Measurements from ENCODE around the gene PRMT7.

The PRMT7 gene

GRCh38 chr16:68377667-68378393 is 67.0 kb downstream of the PRMT7 start:
- peak in 1 of 2 donors; percentile 22 for DNase-seq

GRCh38 chr16:68378436-68379415 is 67.9 kb downstream of the PRMT7 start:
- no peak for DNase-seq

- no peak for DNase-seq
These were observed 68.9 kb downstream of the PRMT7 start for GRCh38 chr16:68379472-68380347.

GRCh38 chr16:68380348-68380670 is 69.5 kb downstream of the PRMT7 start:
- DNase-seq: no peak

GRCh38 chr16:68380676-68381362 is 70.0 kb downstream of the PRMT7 start:
- peak in 1 of 2 donors; percentile 40 for DNase-seq

- no peak for DNase-seq
These were observed 70.5 kb downstream of the PRMT7 start for GRCh38 chr16:68381363-68381724.

GRCh38 chr16:68382296-68382718 is 71.5 kb downstream of the PRMT7 start:
- no peak for DNase-seq

- DNase-seq: no peak
These were observed 73.0 kb downstream of the PRMT7 start for GRCh38 chr16:68383858-68384257.

- no peak for DNase-seq
These were observed 73.7 kb downstream of the PRMT7 start for GRCh38 chr16:68384288-68385161.

- no peak for DNase-seq
These were observed 74.6 kb downstream of the PRMT7 start for GRCh38 chr16:68385371-68385770.

- no peak for DNase-seq
These were observed 75.8 kb downstream of the PRMT7 start for GRCh38 chr16:68386628-68387027.

GRCh38 chr16:68387301-68387700 is 76.5 kb downstream of the PRMT7 start:
- no peak for DNase-seq

GRCh38 chr16:68388124-68388523 is 77.3 kb downstream of the PRMT7 start:
- no peak for DNase-seq

- no peak for DNase-seq
These were observed 78.2 kb downstream of the PRMT7 start for GRCh38 chr16:68389006-68389405.

- no peak for DNase-seq
These were observed 79.0 kb downstream of the PRMT7 start for GRCh38 chr16:68389750-68390371.

- DNase-seq: no peak
These were observed 82.5 kb downstream of the PRMT7 start for GRCh38 chr16:68393333-68393732.

GRCh38 chr16:68395167-68395786 is 84.5 kb downstream of the PRMT7 start:
- DNase-seq: no peak

- no peak for DNase-seq
These were observed 85.0 kb downstream of the PRMT7 start for GRCh38 chr16:68395815-68396214.

- DNase-seq: no peak
These were observed 85.7 kb downstream of the PRMT7 start for GRCh38 chr16:68396481-68396880.

- DNase-seq: no peak
These were observed 86.9 kb downstream of the PRMT7 start for GRCh38 chr16:68397710-68398201.

Data from hippocampal formation (tissue), 2 donors.